DND-41 (cell line): ENCODE measurements around the gene TFEB.

ENCODE experiments used
- EZH2 ChIP-seq: IDR thresholded peaks from 3 replicates; pipeline ENCODE4 v1.6.1; 2012; ENCODE audit warnings: borderline replicate concordance, low read depth, mild to moderate bottlenecking, moderate library complexity, low read length, inconsistent platforms; ENCODE audit not compliant: severe bottlenecking
- TF ChIP-seq, protein P1 (sequence below): IDR thresholded peaks from 2 replicates; pipeline ENCODE4 v1.5.1; 2012; ENCODE audit warnings: borderline replicate concordance, low read length, moderate library complexity, mild to moderate bottlenecking; ENCODE audit not compliant: poor library complexity, severe bottlenecking; ENCODE audit errors: extremely low read depth

DNA sequence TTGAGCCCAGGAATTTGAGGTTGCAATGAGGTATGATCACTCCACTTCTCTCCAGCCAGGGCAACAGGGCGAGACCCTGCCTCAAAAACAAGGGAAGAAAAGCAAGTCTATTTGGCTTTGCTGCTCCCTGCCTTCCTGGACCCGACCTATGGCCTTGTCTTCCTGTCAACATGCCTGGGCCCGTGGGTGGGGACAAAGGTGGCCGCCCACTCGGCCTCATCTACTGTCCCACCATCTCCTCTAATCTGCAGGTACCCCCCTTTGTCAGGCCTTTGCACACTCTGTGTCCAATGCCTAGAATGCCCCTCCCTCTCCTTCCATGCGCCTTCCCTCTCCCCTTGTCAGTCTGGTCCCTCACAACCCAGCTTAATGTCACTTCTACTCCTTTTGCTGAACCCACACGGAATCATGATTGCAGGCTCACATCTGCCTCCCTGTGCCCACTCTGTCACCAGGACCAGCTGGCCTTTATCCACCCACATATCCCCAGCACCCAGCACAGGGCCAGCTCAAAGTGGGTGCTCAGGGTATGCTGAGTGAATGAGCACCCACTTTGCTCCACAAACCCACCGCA, 56.8 kb downstream of the TFEB start:
- TF ChIP-seq EZH2: no peak
- TF ChIP-seq, protein P1, sequence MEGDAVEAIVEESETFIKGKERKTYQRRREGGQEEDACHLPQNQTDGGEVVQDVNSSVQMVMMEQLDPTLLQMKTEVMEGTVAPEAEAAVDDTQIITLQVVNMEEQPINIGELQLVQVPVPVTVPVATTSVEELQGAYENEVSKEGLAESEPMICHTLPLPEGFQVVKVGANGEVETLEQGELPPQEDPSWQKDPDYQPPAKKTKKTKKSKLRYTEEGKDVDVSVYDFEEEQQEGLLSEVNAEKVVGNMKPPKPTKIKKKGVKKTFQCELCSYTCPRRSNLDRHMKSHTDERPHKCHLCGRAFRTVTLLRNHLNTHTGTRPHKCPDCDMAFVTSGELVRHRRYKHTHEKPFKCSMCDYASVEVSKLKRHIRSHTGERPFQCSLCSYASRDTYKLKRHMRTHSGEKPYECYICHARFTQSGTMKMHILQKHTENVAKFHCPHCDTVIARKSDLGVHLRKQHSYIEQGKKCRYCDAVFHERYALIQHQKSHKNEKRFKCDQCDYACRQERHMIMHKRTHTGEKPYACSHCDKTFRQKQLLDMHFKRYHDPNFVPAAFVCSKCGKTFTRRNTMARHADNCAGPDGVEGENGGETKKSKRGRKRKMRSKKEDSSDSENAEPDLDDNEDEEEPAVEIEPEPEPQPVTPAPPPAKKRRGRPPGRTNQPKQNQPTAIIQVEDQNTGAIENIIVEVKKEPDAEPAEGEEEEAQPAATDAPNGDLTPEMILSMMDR: no peak
